Retinal pigment epithelial cell (primary cell): ENCODE results near the gene UBE2D2.
"Not testable (repeated sequence)": the region's sequence is repeated elsewhere in the genome, so short reads cannot be mapped to it uniquely, and the experiment has no call there.

Source experiments
- DNase-seq: peaks from one replicate; pipeline ENCODE4 v3.0.0-alpha.2; 2010; ENCODE audit warnings: low read depth
- H3K4me3 ChIP-seq: 2 replicates; pipeline ENCODE4 v1.5.1; 2011; ENCODE audit warnings: mild to moderate bottlenecking, low read length, control low read depth, moderate library complexity
- TF ChIP-seq, protein P1 (sequence below): conservative IDR thresholded peaks from 2 replicates; pipeline ENCODE4 v1.5.1; 2011; ENCODE audit warnings: low read depth, low read length, control low read depth, inconsistent platforms

The UBE2D2 gene

DNA sequence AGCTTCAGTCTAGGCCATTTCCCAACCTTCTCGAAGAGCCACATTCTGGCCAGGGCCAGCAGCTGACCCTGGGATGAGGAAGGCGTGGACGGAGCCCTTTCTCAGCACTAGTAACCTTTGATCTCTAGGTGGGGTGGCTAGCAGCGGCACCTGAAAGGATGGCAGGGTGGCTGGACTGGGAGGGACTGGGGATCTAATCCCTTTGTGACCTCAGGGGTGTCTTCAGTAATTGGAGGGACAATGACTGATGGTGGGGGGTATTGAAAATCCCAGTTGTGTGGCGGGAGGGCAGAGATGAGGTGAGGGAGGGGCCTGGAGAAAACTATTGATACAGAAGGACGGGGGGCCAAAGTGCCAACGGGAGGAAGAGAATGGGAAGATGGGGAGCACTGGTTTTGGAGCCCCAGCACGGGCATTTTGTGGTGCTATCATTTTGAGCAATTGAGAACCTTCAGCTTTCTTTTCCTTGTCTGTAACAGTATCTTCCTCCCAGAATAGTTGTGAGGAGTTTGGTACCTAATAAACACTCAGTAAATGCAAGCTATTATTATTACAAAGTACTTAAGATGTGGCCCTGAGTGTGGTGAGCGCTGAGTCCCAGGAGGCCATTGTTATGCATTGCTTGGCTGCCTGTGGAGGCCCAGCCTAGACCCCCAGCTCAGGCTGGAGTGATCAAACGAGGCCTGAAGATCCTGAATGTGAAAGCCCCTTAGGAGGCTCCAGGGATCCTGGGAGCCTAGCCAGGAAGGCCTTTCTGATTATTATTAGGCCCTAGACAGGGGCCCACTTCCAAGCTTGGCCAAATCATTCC is 37.3 kb upstream of the UBE2D2 start:
- no peak overlapping the region for H3K4me3 ChIP-seq
- no peak for DNase-seq
- TF ChIP-seq, protein P1, sequence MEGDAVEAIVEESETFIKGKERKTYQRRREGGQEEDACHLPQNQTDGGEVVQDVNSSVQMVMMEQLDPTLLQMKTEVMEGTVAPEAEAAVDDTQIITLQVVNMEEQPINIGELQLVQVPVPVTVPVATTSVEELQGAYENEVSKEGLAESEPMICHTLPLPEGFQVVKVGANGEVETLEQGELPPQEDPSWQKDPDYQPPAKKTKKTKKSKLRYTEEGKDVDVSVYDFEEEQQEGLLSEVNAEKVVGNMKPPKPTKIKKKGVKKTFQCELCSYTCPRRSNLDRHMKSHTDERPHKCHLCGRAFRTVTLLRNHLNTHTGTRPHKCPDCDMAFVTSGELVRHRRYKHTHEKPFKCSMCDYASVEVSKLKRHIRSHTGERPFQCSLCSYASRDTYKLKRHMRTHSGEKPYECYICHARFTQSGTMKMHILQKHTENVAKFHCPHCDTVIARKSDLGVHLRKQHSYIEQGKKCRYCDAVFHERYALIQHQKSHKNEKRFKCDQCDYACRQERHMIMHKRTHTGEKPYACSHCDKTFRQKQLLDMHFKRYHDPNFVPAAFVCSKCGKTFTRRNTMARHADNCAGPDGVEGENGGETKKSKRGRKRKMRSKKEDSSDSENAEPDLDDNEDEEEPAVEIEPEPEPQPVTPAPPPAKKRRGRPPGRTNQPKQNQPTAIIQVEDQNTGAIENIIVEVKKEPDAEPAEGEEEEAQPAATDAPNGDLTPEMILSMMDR = no peak

DNA sequence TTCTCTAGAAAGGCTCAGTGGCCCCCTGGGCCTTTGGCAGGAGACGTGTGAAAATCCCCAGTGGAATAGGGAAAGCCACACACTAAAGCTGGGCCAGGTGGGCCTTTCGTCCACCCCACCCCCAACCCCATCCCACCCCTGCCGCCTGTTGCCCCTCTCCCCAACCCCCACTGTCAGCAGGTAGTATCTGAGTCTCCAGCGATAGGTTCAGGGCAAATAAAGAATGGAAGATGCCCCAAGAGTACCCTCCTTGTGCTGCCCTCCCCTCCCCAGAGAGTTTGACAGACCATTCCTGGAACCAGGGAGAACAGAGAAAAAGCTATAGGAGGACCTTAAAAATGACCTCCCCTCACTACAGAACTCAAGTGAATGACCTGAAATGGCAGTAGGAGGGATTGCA is 36.7 kb upstream of the UBE2D2 start:
- DNase-seq = no peak
- H3K4me3 ChIP-seq = no peak overlapping the region
- TF ChIP-seq, protein P1 = no peak

DNA sequence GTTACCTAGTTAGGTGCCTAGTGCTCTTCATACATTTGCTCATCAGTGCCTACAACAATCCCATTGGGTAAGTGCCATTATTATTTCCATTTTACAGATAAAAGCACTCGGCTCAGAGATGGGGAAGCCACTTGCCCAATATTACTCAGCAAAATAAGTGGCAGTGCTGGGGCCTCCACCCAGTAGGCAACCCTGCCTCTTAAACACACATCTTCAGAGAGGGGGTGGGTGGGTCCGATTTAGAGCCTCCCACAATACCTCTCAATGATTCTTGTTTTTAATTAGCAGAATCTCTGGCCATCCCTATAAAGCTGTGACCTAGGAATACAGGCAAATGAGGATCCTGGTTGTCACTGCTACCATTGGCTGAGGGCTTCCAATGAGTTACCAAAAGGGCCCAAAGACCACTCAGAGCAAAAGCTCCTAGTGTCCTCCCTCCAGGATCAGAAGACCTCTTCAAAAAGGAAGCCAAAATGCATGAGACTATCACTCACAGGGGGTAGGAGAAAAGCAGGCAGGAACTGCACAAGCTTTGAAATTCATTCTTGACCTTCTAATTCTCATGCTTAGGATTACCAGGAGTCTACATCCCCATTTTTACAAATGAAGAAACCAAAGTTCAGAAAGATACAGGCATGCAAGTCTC is 36.1 kb upstream of the UBE2D2 start:
- no peak overlapping the region for H3K4me3 ChIP-seq
- TF ChIP-seq, protein P1 = no peak
- no peak for DNase-seq

DNA sequence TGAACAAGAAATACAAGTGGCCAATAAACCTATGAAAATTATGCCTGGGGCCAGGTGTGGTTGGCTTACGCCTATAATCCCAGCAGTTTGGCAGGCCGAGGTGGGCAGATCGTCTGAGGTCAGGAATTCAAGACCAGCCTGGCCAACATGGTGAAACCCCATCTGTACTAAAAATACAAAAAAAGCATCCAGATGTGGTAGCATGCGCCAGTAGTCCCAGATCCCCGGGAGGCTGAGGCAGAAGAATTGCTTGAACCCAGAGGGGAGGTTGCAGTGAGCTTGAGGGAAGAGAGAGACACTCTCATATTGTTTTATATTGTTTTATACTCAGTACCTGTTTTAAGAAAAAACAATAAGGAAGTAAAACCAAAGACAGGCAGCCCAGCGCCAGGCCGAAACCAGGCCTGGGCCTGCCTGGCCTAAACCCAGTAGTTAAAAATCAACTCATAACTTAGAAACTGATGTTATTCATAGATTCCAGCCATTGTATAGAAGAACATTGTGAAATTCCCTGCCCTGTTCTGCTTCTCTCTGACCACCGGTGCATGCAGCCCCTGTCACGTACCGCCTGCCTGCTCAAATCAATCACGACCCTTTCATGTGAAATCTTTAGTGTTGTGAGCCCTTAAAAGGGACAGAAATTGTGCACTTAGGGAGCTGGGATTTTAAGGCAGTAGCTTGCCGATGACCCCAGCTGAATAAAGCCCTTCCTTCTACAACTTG is 35.4 kb upstream of the UBE2D2 start:
- not testable (repeated sequence) for DNase-seq

DNA sequence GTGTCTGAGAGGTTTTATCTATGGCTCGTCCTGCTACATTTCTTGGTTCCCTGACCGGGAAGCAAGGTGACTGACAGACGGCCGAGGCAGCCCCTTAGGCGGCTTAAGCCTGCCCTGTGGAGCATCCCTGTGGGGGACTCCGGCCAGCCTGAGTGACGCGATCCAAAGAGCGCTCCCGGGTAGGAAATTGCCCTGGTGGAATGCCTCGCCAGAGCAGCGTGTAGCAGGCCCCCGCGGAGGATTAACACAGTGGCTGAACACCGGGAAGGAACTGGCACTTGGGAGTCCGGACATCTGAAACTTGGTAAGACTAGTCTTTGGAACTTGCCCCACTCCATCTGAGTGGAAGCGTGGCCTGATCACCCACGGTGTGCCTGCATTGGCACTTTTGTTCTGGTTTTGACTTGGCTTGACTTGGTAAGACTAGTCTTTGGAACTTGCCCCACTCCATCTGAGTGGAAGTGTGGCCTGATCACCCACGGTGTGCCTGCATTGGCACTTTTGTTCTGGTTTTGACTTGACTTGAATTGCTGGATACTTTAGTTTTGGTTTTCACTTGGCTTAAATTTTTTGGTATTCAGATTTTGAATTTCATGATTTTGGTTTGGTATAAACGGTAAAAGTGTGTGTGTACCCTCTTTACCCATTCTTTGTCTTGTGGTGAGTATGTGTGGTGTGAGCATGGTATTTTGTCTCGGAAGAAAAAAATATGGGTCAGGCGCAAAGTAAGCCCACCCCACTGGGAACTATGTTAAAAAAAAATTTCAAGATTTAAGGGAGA is 34.6 kb upstream of the UBE2D2 start:
- DNase-seq = peak; percentile 4
- not testable (repeated sequence) for H3K4me3 ChIP-seq

More for the DNA sequence above, 35.4 kb upstream of the UBE2D2 start:
- not testable (repeated sequence) for H3K4me3 ChIP-seq

DNA sequence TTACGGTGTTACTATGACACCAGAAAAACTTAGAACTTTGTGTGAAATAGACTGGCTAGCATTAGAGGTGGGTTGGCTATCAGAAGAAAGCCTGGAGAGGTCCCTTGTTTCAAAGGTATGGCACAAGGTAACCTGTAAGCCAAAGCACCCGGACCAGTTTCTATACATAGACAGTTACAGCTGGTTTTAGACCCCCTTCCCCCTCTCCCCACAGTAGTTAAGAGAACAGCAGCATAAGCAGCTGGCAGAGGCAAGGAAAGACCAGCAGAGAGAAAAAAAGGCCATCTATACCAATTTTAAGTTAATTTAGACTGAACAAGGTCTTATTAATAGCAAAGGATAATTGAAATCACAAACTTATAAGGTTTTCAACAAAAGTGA is 34.1 kb upstream of the UBE2D2 start:
- DNase-seq, H3K4me3 ChIP-seq: not testable (repeated sequence)

DNA sequence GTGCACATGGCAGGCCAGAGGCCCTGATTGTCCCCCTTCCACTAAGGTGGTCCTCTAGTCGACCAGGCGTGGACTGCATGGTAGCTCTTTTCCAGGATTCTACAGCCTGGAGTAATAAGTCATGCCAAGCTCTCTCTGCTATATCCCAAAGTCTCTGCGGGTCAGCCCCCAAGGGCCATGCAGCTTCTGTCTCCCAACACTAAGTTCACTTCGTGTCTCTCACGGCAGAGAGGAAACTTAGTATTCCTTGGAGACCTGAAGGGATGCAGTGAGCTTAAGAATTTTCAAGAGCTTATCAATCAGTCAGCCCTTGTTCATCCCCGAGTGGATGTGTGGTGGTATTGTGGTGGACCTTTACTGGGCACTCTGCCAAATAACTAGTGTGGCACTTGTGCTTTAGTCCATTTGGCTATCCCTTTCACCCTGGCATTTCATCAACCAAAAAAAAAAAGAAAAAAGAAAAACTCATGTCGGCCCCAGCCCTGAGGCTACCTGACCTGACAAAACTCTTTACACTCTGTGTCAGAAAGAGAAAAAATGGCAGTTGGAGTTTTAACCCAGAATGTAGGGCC is 33.2 kb upstream of the UBE2D2 start:
- not testable (repeated sequence) for DNase-seq, H3K4me3 ChIP-seq

DNA sequence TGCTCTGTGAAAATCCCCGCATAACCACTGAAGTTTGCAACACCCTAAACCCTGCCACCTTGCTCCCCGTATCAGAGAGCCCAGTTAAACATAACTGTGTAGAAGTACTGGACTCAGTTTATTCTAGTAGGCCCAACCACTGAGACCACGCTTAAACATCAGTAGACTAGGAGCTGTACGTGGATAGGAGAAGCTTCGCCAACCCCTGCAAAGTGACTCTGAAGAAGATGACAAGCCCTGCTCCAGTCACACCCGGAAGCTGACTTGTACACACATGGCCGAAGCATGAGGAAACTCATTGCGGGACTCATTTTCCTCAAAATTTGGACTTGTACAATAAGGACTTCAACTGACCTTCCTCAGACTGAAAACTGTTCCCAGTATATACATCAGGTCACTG is 32.4 kb upstream of the UBE2D2 start:
- not testable (repeated sequence) for DNase-seq, H3K4me3 ChIP-seq

DNA sequence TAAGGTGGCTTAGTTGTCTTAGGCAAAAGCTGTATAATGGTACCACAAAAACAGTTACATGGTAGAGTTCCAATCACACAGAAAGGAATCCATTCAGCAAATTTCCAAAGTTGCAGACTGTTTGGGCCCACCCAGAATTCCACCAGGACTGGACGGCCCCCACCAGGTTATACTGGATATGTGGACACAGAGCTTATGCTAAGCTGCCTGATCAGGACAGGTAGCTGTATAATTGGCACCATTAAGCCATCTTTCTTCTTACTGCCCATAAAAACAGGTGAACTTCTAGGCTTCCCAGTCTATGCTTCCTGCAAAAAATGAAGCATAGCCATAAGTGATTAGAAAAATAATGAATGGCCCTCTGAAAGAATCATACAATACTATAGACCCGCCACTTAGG is 31.1 kb upstream of the UBE2D2 start:
- H3K4me3 ChIP-seq, DNase-seq: not testable (repeated sequence)

DNA sequence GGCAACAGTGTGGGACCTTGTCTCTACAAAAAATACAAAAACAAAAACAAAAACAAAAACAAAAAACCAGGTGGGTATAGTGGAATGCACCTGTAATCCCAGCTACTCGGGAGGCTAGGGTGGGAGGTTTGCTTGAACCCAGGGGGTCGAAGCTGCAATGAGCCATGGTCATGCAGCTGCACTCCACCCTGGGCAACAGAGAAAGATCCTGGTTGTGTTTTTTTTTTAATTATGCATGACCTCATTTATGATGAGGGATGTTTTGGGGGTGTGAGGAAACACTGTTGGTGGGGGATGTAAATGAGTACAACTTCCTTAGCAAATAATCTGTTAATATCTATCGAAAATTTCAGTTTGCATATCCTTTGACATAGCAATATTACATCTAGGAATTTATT is 29.4 kb upstream of the UBE2D2 start:
- DNase-seq = no peak
- H3K4me3 ChIP-seq = no peak overlapping the region
- TF ChIP-seq, protein P1 = no peak
